Neural progenitor cell (in vitro differentiated cells): ENCODE measurements around the gene PLCH2. TPM values are rescaled to one million over a fixed set of nuclear protein-coding genes. Genes with fewer than 3 reads are reported as not detected.

Experiments used
- DNase-seq: peaks from one replicate; pipeline ENCODE4 v3.0.0-alpha.2; 2016; ENCODE audit warnings: low spot score
- H2AFZ ChIP-seq: fragments of 200-600 bp; sonication (generic); replicated peaks from 2 replicates; pipeline ENCODE4 v1.6.1; 2016; ENCODE audit warnings: antibody characterized with exemption
- H3F3A ChIP-seq: fragments of 200-600 bp; sonication (generic); 2 replicates; pipeline ENCODE4 v1.6.1; 2016; ENCODE audit warnings: antibody characterized with exemption, low read depth
- H3K27ac ChIP-seq: fragments of 200-600 bp; sonication (generic); 2 replicates; pipeline ENCODE4 v1.5.1; 2016; ENCODE audit warnings: mild to moderate bottlenecking
- H3K27me3 ChIP-seq: fragments of 200-600 bp; sonication (generic); 2 replicates; pipeline ENCODE4 v1.6.1; 2016; ENCODE audit warnings: mild to moderate bottlenecking, moderate library complexity
- H3K36me3 ChIP-seq: fragments of 200-600 bp; sonication (generic); 2 replicates; pipeline ENCODE4 v1.5.1; 2016
- H3K4me1 ChIP-seq: fragments of 200-600 bp; sonication (generic); 2 replicates; pipeline ENCODE4 v1.6.1; 2016; ENCODE audit warnings: mixed run types
- H3K4me2 ChIP-seq: fragments of 200-600 bp; sonication (generic); 2 replicates; pipeline ENCODE4 v1.6.1; 2016
- H3K4me3 ChIP-seq: fragments of 200-600 bp; sonication (generic); 2 replicates; pipeline ENCODE4 v1.5.1; 2016
- H3K79me2 ChIP-seq: fragments of 200-600 bp; sonication (generic); 2 replicates; pipeline ENCODE4 v1.6.1; 2016; ENCODE audit warnings: low read depth
- H3K9ac ChIP-seq: fragments of 200-600 bp; sonication (generic); 2 replicates; pipeline ENCODE4 v1.6.1; 2016
- H3K9me3 ChIP-seq: fragments of 200-600 bp; sonication (generic); 2 replicates; pipeline ENCODE4 v1.5.1; 2016; ENCODE audit warnings: low read depth
- H4K20me1 ChIP-seq: fragments of 200-600 bp; sonication (generic); 2 replicates; pipeline ENCODE4 v1.6.1; 2016; ENCODE audit warnings: low read depth
- H3K27ac Mint-ChIP-seq: 3 replicates; pipeline ENCODE4 v1.8.0; 2021; ENCODE audit warnings: mixed read lengths
- H3K27me3 Mint-ChIP-seq: 2 replicates; pipeline ENCODE4 v1.8.0; 2022; ENCODE audit warnings: low read depth, mild to moderate bottlenecking, inconsistent platforms, moderate library complexity, mixed read lengths; ENCODE audit not compliant: insufficient read depth
- H3K36me3 Mint-ChIP-seq: 3 replicates; pipeline ENCODE4 v1.8.0; 2021; ENCODE audit warnings: mixed read lengths
- H3K4me1 Mint-ChIP-seq: 3 replicates; pipeline ENCODE4 v1.8.0; 2021; ENCODE audit warnings: mixed read lengths
- H3K4me3 Mint-ChIP-seq: 3 replicates; pipeline ENCODE4 v1.8.0; 2021; ENCODE audit warnings: mild to moderate bottlenecking, moderate library complexity, mixed read lengths
- H3K9me3 Mint-ChIP-seq: 3 replicates; pipeline ENCODE4 v1.8.0; 2020; ENCODE audit warnings: mixed read lengths
- CTCF ChIP-seq: fragments of 200-600 bp; sonication (generic); IDR thresholded peaks from 2 replicates; pipeline ENCODE4 v1.5.1; 2017; ENCODE audit warnings: antibody characterized with exemption, mild to moderate bottlenecking
- EZH2 ChIP-seq: fragments of 200-600 bp; sonication (generic); IDR thresholded peaks from 2 replicates; pipeline ENCODE4 v1.6.1; 2017; ENCODE audit warnings: antibody characterized with exemption, mild to moderate bottlenecking, moderate library complexity
- EZH2phosphoT487 ChIP-seq: fragments of 200-600 bp; sonication (generic); IDR thresholded peaks from 2 replicates; pipeline ENCODE4 v1.6.1; 2017; ENCODE audit warnings: antibody characterized with exemption
- total RNA-seq: library from RNA; depleted of rRNA; stranded (reverse); fragments of >200 nt; gene quantifications from 2 replicates; pipeline ENCODE4 v1.2.3, GENCODE V29; 2015; ENCODE audit warnings: low replicate concordance

Gene PLCH2
- total RNA-seq, 1 donor from 2014 or later, result 0.54 TPM

- Histone ChIP-seq H2AFZ (no peak overlapping the region), H3K27ac (no peak overlapping the region), H3K4me2 (no peak overlapping the region), H3K36me3 (no peaks in the 10 kb centered on the region), H3K9ac (no peak overlapping the region), H3K27me3 (no peaks in the 10 kb centered on the region), H3F3A (peaks cover under 1% of the 10 kb centered on the region), H3K9me3 (no peaks in the 10 kb centered on the region), H3K4me1 (peaks cover 34% of the 10 kb centered on the region), H3K79me2 (no peaks in the 10 kb centered on the region), H3K4me3 (no peak overlapping the region), H4K20me1 (no peaks in the 10 kb centered on the region)
- Mint-ChIP-seq H3K4me3 (no peak overlapping the region), H3K27ac (no peak overlapping the region), H3K4me1 (peaks cover 17% of the 10 kb centered on the region), H3K36me3 (no peaks in the 10 kb centered on the region), H3K27me3 (peaks cover 7% of the 10 kb centered on the region), H3K9me3 (no peaks in the 10 kb centered on the region)
- DNase-seq, result no peak
- TF ChIP-seq CTCF, result no peak
- no peak for TF ChIP-seq EZH2phosphoT487
- TF ChIP-seq EZH2, result no peak
Observed at GRCh38 chr1:2452201-2452931, 23.7 kb upstream of the PLCH2 start.

DNA sequence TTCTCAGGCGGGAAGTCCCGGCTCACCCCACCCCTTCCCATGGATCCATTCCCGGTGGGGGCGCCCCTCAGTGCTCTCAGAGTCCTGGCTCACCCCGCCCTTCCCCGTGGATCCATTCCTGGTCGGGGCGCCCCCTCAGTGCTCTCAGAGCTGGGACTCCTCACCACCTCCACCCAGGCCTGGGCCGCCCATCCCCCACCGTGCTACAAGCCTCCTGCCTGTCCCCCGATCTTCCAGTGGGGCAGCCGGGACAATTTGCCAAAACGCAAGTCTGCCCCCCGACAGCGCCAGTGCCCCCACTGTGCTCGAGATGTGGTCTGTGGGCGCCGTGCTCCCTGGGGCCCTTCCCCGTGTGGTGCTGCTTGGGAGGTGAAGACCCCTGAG lies 23.2 kb upstream of the PLCH2 start:
- Histone ChIP-seq H4K20me1 (no peaks in the 10 kb centered on the region), H3K27me3 (no peaks in the 10 kb centered on the region), H3K36me3 (no peaks in the 10 kb centered on the region), H3K79me2 (no peaks in the 10 kb centered on the region), H2AFZ (no peak overlapping the region), H3K4me2 (no peak overlapping the region), H3K9ac (no peak overlapping the region), H3K9me3 (no peaks in the 10 kb centered on the region), H3F3A (no peaks in the 10 kb centered on the region), H3K4me1 (peaks cover 28% of the 10 kb centered on the region), H3K27ac (no peak overlapping the region), H3K4me3 (no peak overlapping the region)
- H3K4me1 Mint-ChIP-seq, result peaks cover 12% of the 10 kb centered on the region
- peaks cover 7% of the 10 kb centered on the region for H3K27me3 Mint-ChIP-seq
- TF ChIP-seq EZH2phosphoT487, result no peak
- no peak for TF ChIP-seq EZH2
- no peak for TF ChIP-seq CTCF
- H3K36me3 Mint-ChIP-seq, result no peaks in the 10 kb centered on the region
- H3K9me3 Mint-ChIP-seq, result no peaks in the 10 kb centered on the region
- H3K4me3 Mint-ChIP-seq, result no peak overlapping the region
- H3K27ac Mint-ChIP-seq, result peak overlapping the region; percentile 90
- no peak for DNase-seq

GRCh38 chr1:2454227-2454626 lies 21.9 kb upstream of the PLCH2 start:
- no peaks in the 10 kb centered on the region for H3K9me3 Mint-ChIP-seq
- H3K4me1 ChIP-seq, result peaks cover 20% of the 10 kb centered on the region
- no peaks in the 10 kb centered on the region for H3K79me2 ChIP-seq
- no peaks in the 10 kb centered on the region for H3K27me3 ChIP-seq
- H3K4me2 ChIP-seq, result no peak overlapping the region
- H3K9ac ChIP-seq, result no peak overlapping the region
- H3K36me3 ChIP-seq, result no peaks in the 10 kb centered on the region
- no peak overlapping the region for H3K4me3 Mint-ChIP-seq
- peaks cover 5% of the 10 kb centered on the region for H3K27me3 Mint-ChIP-seq
- TF ChIP-seq EZH2phosphoT487 (no peak), EZH2 (no peak), CTCF (no peak)
- H2AFZ ChIP-seq, result no peak overlapping the region
- no peak overlapping the region for H3K4me3 ChIP-seq
- no peak overlapping the region for H3K27ac ChIP-seq
- no peaks in the 10 kb centered on the region for H3F3A ChIP-seq
- no peak overlapping the region for H3K27ac Mint-ChIP-seq
- no peaks in the 10 kb centered on the region for H3K36me3 Mint-ChIP-seq
- no peak for DNase-seq
- peaks cover 7% of the 10 kb centered on the region for H3K4me1 Mint-ChIP-seq
- H4K20me1 ChIP-seq, result no peaks in the 10 kb centered on the region
- no peaks in the 10 kb centered on the region for H3K9me3 ChIP-seq
